ENCODE measurements around the gene PCYT1A. TPM values are rescaled to one million over a fixed set of nuclear protein-coding genes. Genes with fewer than 3 reads are reported as not detected.

Gene PCYT1A
- total and polyA plus RNA-seq, 2 of the 13 experiments (the other 11 are each of a cell fraction or from before 2014, with no cell fraction given), result 26.4 to 45.3 TPM

- TF ChIP-seq AKNA (CRISPR knock-in tag; IDR thresholded peaks at IDR 0.05; ENCODE audit: borderline replicate concordance) (no peak), E2F2 (CRISPR knock-in tag; IDR thresholded peaks at IDR 0.05; ENCODE audit: borderline replicate concordance) (no peak; the same call in 1 of the 2 replicates), HMGA1 (CRISPR knock-in tag; conservative IDR thresholded peaks at IDR 0.05) (no peak), ZNF180 (CRISPR knock-in tag; IDR thresholded peaks at IDR 0.05; ENCODE audit: borderline replicate concordance, low read depth) (no peak), ZNF557 (CRISPR knock-in tag; IDR thresholded peaks at IDR 0.05) (no peak), MAFG (CRISPR knock-in tag; IDR thresholded peaks at IDR 0.05) (no peak), ZNF512 (CRISPR knock-in tag; IDR thresholded peaks at IDR 0.05) (no peak), ZNF816 (CRISPR knock-in tag; IDR thresholded peaks at IDR 0.05; ENCODE audit: borderline replicate concordance) (no peak), TARDBP (CRISPR knock-in tag; IDR thresholded peaks at IDR 0.05) (no peak), KLF6 (CRISPR knock-in tag; IDR thresholded peaks at IDR 0.05) (peak; percentile 60; the same call in 1 of the 2 replicates), GATA4 (IDR thresholded peaks at IDR 0.05; ENCODE audit: borderline replicate concordance, low read depth) (peak; percentile 50; the same call in 1 of the 2 replicates), ZFP36 (IDR thresholded peaks at IDR 0.05; ENCODE audit: borderline replicate concordance, low read depth, low read length, partially characterized antibody) (no peak), NR2F2 (IDR thresholded peaks at IDR 0.05; ENCODE audit: borderline replicate concordance, low read depth) (no peak), SP4 (CRISPR knock-in tag; IDR thresholded peaks at IDR 0.05) (peak; percentile 67; the same call in 1 of the 2 replicates), ZNF44 (CRISPR knock-in tag; IDR thresholded peaks at IDR 0.05) (0 out of 2 replicates have a peak, but pooled peaks have one; percentile 61), KAT7 (CRISPR knock-in tag; IDR thresholded peaks at IDR 0.05; ENCODE audit: borderline replicate concordance) (peak; percentile 9; the same call in 1 of the 2 replicates), MNT (IDR thresholded peaks at IDR 0.05) (no peak), RBFOX2 (IDR thresholded peaks at IDR 0.05; ENCODE audit: low read depth, low read length) (peak; percentile 84), ZBTB21 (CRISPR knock-in tag; IDR thresholded peaks at IDR 0.05) (no peak), SPEN (CRISPR knock-in tag; IDR thresholded peaks at IDR 0.05; ENCODE audit: low read depth) (peak; percentile 80)
These were observed 30.4 kb upstream of the PCYT1A start, which contains the start of gene DYNLT2B (continued) for GRCh38 chr3:196317687-196318467.
